ENCODE results near the gene MAZ. TPM values are rescaled to one million over a fixed set of nuclear protein-coding genes. Genes with fewer than 3 reads are reported as not detected.

MAZ gene
- total RNA-seq, 6 experiments from 2014 or later = 148 to 178 (median 165) TPM

DNA sequence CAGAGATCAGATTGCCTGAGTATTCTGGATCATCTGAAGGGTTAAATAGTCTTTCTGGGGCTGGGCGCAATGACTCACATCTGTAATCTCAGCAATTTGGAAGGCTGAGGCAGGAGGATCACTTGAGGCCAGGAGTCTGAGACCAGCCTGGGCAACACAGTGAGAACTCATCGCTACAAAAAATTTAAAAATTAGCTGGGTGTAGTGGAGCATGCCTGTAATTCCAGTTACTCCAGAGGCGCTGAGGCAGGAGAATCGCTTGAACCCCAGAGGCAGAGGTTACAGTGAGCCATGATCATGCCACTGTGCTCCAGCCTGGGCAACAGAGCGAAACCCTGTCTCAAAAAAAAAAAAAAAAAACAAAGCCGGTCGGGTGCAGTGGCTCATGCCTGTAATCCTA lies 29.6 kb downstream of the MAZ start:
- no peak overlapping the region for H3K4me3 Mint-ChIP-seq
- H3K4me1 Mint-ChIP-seq (ENCODE audit: low read depth) = 0 out of 2 replicates have a peak, but pooled peaks cover 5% of the 10 kb centered on the region
- no peak for DNase-seq
- peaks cover 42% of the 10 kb centered on the region for H3K36me3 Mint-ChIP-seq (ENCODE audit: low read depth)
- TF ChIP-seq, protein P1, sequence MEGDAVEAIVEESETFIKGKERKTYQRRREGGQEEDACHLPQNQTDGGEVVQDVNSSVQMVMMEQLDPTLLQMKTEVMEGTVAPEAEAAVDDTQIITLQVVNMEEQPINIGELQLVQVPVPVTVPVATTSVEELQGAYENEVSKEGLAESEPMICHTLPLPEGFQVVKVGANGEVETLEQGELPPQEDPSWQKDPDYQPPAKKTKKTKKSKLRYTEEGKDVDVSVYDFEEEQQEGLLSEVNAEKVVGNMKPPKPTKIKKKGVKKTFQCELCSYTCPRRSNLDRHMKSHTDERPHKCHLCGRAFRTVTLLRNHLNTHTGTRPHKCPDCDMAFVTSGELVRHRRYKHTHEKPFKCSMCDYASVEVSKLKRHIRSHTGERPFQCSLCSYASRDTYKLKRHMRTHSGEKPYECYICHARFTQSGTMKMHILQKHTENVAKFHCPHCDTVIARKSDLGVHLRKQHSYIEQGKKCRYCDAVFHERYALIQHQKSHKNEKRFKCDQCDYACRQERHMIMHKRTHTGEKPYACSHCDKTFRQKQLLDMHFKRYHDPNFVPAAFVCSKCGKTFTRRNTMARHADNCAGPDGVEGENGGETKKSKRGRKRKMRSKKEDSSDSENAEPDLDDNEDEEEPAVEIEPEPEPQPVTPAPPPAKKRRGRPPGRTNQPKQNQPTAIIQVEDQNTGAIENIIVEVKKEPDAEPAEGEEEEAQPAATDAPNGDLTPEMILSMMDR (IDR thresholded peaks at IDR 0.05) = no peak
- H3K27ac Mint-ChIP-seq = no peak overlapping the region; the same call in 1 of the 2 replicates
- no peaks in the 10 kb centered on the region for H3K9me3 Mint-ChIP-seq
- peaks cover 3% of the 10 kb centered on the region for H3K27me3 Mint-ChIP-seq (ENCODE audit: insufficient read depth)

DNA sequence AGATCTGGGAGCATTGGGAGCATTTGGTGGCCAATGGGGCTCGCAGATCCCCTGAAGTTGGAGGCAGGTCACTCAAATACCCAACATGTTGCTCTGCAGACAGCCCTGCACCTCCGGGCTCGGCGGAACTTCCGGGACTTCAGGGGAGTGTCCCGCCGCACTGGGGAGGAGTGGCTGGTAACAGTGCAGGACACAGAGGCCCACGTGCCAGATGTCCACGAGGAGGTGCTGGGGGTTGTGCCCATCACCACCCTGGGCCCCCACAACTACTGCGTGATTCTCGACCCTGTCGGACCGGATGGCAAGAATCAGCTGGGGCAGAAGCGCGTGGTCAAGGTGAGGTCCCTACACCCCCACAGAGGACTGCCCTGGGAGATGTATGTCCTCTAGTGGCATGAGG lies 30.3 kb downstream of the MAZ start:
- Mint-ChIP-seq H3K36me3 (ENCODE audit: low read depth) (peaks cover 46% of the 10 kb centered on the region), H3K27me3 (ENCODE audit: insufficient read depth) (peaks cover 1% of the 10 kb centered on the region), H3K4me3 (no peak overlapping the region), H3K4me1 (ENCODE audit: low read depth) (0 out of 2 replicates have a peak, but pooled peaks cover 5% of the 10 kb centered on the region), H3K9me3 (no peaks in the 10 kb centered on the region), H3K27ac (no peak overlapping the region)
- no peak for DNase-seq
- TF ChIP-seq, protein P1 (IDR thresholded peaks at IDR 0.05) = no peak

GRCh38 chr16:29837841-29838240 lies 31.5 kb downstream of the MAZ start:
- peaks cover 1% of the 10 kb centered on the region for H3K27me3 Mint-ChIP-seq (ENCODE audit: insufficient read depth)
- no peak overlapping the region for H3K4me3 Mint-ChIP-seq
- no peak for DNase-seq
- H3K4me1 Mint-ChIP-seq (ENCODE audit: low read depth) = 0 out of 2 replicates have a peak, but pooled peaks cover 5% of the 10 kb centered on the region
- peaks cover 42% of the 10 kb centered on the region for H3K36me3 Mint-ChIP-seq (ENCODE audit: low read depth)
- no peaks in the 10 kb centered on the region for H3K9me3 Mint-ChIP-seq
- TF ChIP-seq, protein P1 (IDR thresholded peaks at IDR 0.05) = no peak
- H3K27ac Mint-ChIP-seq = no peak overlapping the region

GRCh38 chr16:29839822-29840221 lies 33.5 kb downstream of the MAZ start:
- no peak overlapping the region for H3K27ac Mint-ChIP-seq
- peaks cover 41% of the 10 kb centered on the region for H3K36me3 Mint-ChIP-seq (ENCODE audit: low read depth)
- H3K9me3 Mint-ChIP-seq = no peaks in the 10 kb centered on the region
- H3K4me1 Mint-ChIP-seq (ENCODE audit: low read depth) = 0 out of 2 replicates have a peak, but pooled peaks cover 5% of the 10 kb centered on the region
- TF ChIP-seq, protein P1 (IDR thresholded peaks at IDR 0.05) = no peak
- no peak overlapping the region for H3K4me3 Mint-ChIP-seq
- no peaks in the 10 kb centered on the region; the same call in 1 of the 2 replicates for H3K27me3 Mint-ChIP-seq (ENCODE audit: insufficient read depth)
- no peak for DNase-seq

DNA sequence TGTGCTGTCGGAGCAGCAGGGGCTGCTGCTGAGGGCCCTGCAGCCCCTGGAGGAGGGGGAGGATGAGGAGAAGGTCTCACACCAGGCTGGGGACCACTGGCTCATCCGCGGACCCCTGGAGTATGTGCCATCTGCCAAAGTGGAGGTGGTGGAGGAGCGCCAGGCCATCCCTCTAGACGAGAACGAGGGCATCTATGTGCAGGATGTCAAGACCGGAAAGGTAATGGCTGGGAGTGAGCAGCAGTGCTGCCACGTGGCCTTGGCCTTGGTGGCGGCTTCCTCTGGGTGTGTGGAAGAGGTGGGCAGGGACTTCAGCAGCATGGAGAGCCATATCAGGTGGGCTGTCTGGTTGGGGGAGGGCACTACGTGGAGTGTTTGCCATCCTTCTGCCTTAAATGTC lies 33.9 kb downstream of the MAZ start:
- H3K36me3 Mint-ChIP-seq (ENCODE audit: low read depth) = peaks cover 45% of the 10 kb centered on the region

More for the DNA sequence above, 33.9 kb downstream of the MAZ start:
- no peaks in the 10 kb centered on the region; the same call in 1 of the 2 replicates for H3K27me3 Mint-ChIP-seq (ENCODE audit: insufficient read depth)
- no peak for DNase-seq
- no peaks in the 10 kb centered on the region for H3K9me3 Mint-ChIP-seq
- H3K27ac Mint-ChIP-seq = no peak overlapping the region
- 0 out of 2 replicates have a peak, but pooled peaks cover 5% of the 10 kb centered on the region for H3K4me1 Mint-ChIP-seq (ENCODE audit: low read depth)
- H3K4me3 Mint-ChIP-seq = no peak overlapping the region
- TF ChIP-seq, protein P1 (IDR thresholded peaks at IDR 0.05) = no peak
